ENCODE measurements around the gene KCNT2. TPM values are rescaled to one million over a fixed set of nuclear protein-coding genes. Genes with fewer than 3 reads are reported as not detected.

KCNT2 gene
- total and polyA plus RNA-seq, 2 of the 8 experiments (the other 6 are each of a cell fraction or from before 2014, with no cell fraction given): 2.3 to 10.2 TPM

DNA sequence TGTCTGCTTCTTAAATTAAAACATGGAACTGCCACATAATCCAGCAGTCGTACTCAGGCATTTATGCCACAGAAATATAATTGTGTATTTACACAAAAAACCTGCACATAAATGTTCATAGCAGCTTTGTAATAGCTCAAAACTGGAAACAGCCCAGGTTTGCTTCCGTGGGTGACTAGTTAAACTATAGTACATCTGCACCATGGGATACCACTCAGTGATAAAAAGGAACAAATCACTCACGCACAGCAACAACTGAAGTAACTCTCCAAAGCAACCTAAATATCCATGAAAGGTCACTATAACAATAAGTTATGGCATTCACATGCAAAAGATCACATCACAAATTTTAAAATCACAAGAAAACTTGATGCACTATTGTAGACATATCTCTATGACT is 64.4 kb downstream of the KCNT2 start:
- H2AFZ ChIP-seq (ENCODE audit: low read length): no peak overlapping the region
- H4K91ac ChIP-seq (replicated peaks; ENCODE audit: insufficient read length, low read length): no peak overlapping the region
- H2BK120ac ChIP-seq (replicated peaks; ENCODE audit: low read depth, low read length): no peak overlapping the region
- H2BK15ac ChIP-seq (ENCODE audit: low read length): no peak overlapping the region
- H4K5ac ChIP-seq (ENCODE audit: insufficient read length, low read depth, low read length): no peak overlapping the region
- no peak overlapping the region for H2BK20ac ChIP-seq (ENCODE audit: low read length)
- peaks cover 0 to 8% (median 0%) of the 10 kb centered on the region in 4 experiments; a peak in 2 of 8 replicates for H3K36me3 ChIP-seq (ENCODE audit: control insufficient read depth in 2 of 4, insufficient read depth in 4 of 4, low read length in 3 of 4)
- no peak overlapping the region for H3K23ac ChIP-seq (ENCODE audit: insufficient read length)
- no peak overlapping the region for H2AK5ac ChIP-seq (ENCODE audit: low read depth, low read length)
- H3K14ac ChIP-seq (ENCODE audit: insufficient read length): no peak overlapping the region
- H3K9me3 ChIP-seq (ENCODE audit: insufficient read depth in 2 of 2, low read depth in 1 of 2, low read length in 1 of 2): peaks cover 0 to 9% of the 10 kb centered on the region in 2 experiments; a peak in 2 of 4 replicates
- CTCF ChIA-PET (ENCODE audit: partially characterized antibody): interaction anchor here (0.6 kb wide), 1 partner anchor 35 kb away, joined by 3 read pairs; no protein-coding TSS in a partner anchor
- no peak overlapping the region for H2BK5ac ChIP-seq (ENCODE audit: low read depth, low read length)
- H3K27ac ChIP-seq (ENCODE audit: low read depth, low read length): no peak overlapping the region
- no peak overlapping the region for H3K56ac ChIP-seq (replicated peaks; ENCODE audit: insufficient read length, low read depth, low read length)
- WGBS, 2 experiments (ENCODE audit: extremely low coverage in 1 of 2, insufficient coverage in 1 of 2, insufficient read length in 1 of 2, insufficient replicate concordance in 2 of 2, low coverage in 1 of 2, low lambda C conversion rate in 2 of 2, missing lambda C conversion rate in 1 of 2): 88% methylated on average over 3 of the region's 3 CpGs; no CpG with 5 or more reads in 1 of the 2 experiments
- no peaks in the 10 kb centered on the region for H3K79me1 ChIP-seq (ENCODE audit: low read depth, low read length)
- no peaks in the 10 kb centered on the region for H3K4me1 ChIP-seq (replicated peaks in 1 of 4; ENCODE audit: control insufficient read depth in 3 of 4, insufficient read depth in 4 of 4, low read length in 3 of 4)
- DNase-seq (ENCODE audit: low read depth in 1 of 2, low spot score in 2 of 2): no peak
- H4K8ac ChIP-seq (ENCODE audit: extremely low read depth, insufficient read depth, low read length): no peak overlapping the region
- H3K4me2 ChIP-seq (ENCODE audit: insufficient read depth in 1 of 2, low read depth in 2 of 2, low read length in 2 of 2): no peak overlapping the region
- no peak overlapping the region for H2BK12ac ChIP-seq (ENCODE audit: low read depth, low read length)
- no peak overlapping the region for H3K4me3 ChIP-seq (ENCODE audit: extremely low read depth in 1 of 4, insufficient read depth in 2 of 4, low read depth in 3 of 4, low read length in 4 of 4)
- no peak overlapping the region for H3K18ac ChIP-seq (ENCODE audit: extremely low read depth, low read length)
- FAIRE-seq: no peak
- peaks cover 0 to 35% of the 10 kb centered on the region in 2 experiments; a peak in 2 of 4 replicates for H3K79me2 ChIP-seq (ENCODE audit: control insufficient read depth in 1 of 2, insufficient read depth in 2 of 2, low read length in 2 of 2)
- no peaks in the 10 kb centered on the region for H3K23me2 ChIP-seq (ENCODE audit: low read depth, low read length)
- H4K20me1 ChIP-seq (replicated peaks in 1 of 2; ENCODE audit: control insufficient read depth in 1 of 2, insufficient read depth in 2 of 2, low read length in 2 of 2): no peaks in the 10 kb centered on the region
- POLR2A ChIA-PET (ENCODE audit: partially characterized antibody): no interaction called here
- no peak overlapping the region for H3K4ac ChIP-seq (replicated peaks; ENCODE audit: insufficient read length, low read depth, low read length)
- no peaks in the 10 kb centered on the region for H3K27me3 ChIP-seq (replicated peaks in 1 of 4; ENCODE audit: control insufficient read depth in 3 of 4, extremely low read depth in 1 of 4, insufficient read depth in 3 of 4, low read length in 3 of 4)
- no peak overlapping the region for H3K9ac ChIP-seq (replicated peaks in 1 of 4; ENCODE audit: extremely low read depth in 1 of 4, low read depth in 3 of 4, low read length in 3 of 4)
- no peak for TF ChIP-seq BRCA1 (IDR thresholded peaks at IDR 0.05; ENCODE audit: low read depth, low read length)

Measured in H1 (cell line).